SH-SY5Y (cell line): ENCODE results near the gene LMO7.

Experiments
- GATA2 ChIP-seq: IDR thresholded peaks from 2 replicates; pipeline ENCODE4 v1.6.1; 2011; ENCODE audit warnings: mild to moderate bottlenecking, low read depth, low read length
- GATA3 ChIP-seq: IDR thresholded peaks from 2 replicates; pipeline ENCODE4 v1.6.1; 2011; ENCODE audit warnings: low read depth, mild to moderate bottlenecking, low read length, moderate library complexity

DNA sequence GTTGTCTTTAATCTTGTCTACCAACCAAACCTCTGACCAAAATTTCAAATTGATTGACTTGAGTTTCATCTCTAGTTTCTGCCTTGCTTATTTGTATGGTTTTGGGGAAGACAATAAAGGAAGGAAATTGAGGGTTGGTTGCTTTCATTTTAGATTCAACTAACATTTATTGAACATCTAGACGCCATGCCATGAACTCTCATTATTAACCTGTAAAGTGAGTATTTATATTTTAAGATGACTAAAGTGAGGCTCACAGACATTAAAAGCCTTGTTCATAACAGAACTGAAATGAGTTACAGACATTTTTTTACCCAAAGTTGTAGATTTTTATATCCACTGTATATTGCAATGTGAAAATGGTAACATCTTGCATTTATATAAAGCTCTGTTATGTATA, 239.3 kb downstream of the LMO7 start:
- TF ChIP-seq GATA3 (no peak), GATA2 (no peak)
